ENCODE data around the gene TSC1.

TSC1 gene

GRCh38 chr9:132984202-132985070 lies 40.0 kb upstream of the TSC1 start:
- TF ChIP-seq ATF2 (tag by site-specific recombination; IDR thresholded peaks at IDR 0.05; ENCODE audit: low read depth) (no peak), MZF1 (tag by site-specific recombination; IDR thresholded peaks at IDR 0.05; ENCODE audit: borderline replicate concordance) (no peak), ZNF510 (tag by site-specific recombination; IDR thresholded peaks at IDR 0.05; ENCODE audit: insufficient replicate concordance) (no peak), ZBTB10 (tag by site-specific recombination; IDR thresholded peaks at IDR 0.05) (no peak), SP7 (tag by site-specific recombination; IDR thresholded peaks at IDR 0.05) (no peak)
- POLR2A ChIA-PET, result interaction anchor here (0.7 kb wide), 1 partner anchor 492 kb away, joined by 3 read pairs; no protein-coding TSS in a partner anchor
- Histone ChIP-seq H3K4me3 (ENCODE audit: low read depth, low read length) (no peak overlapping the region), H3K36me3 (ENCODE audit: control insufficient read depth in 2 of 2, insufficient read depth in 1 of 2, low read length in 2 of 2) (no peaks in the 10 kb centered on the region), H3K9me3 (ENCODE audit: control insufficient read depth, insufficient read depth, low read depth, low read length) (no peaks in the 10 kb centered on the region), H3K4me1 (ENCODE audit: control insufficient read depth, insufficient read depth, low read length) (no peaks in the 10 kb centered on the region), H3K27ac (ENCODE audit: extremely low read depth, low read depth, low read length) (no peak overlapping the region)
- CTCF ChIA-PET, result interaction anchor here (1.1 kb wide), 1 partner anchor 9 kb away, joined by 3 read pairs; no protein-coding TSS in a partner anchor

DNA sequence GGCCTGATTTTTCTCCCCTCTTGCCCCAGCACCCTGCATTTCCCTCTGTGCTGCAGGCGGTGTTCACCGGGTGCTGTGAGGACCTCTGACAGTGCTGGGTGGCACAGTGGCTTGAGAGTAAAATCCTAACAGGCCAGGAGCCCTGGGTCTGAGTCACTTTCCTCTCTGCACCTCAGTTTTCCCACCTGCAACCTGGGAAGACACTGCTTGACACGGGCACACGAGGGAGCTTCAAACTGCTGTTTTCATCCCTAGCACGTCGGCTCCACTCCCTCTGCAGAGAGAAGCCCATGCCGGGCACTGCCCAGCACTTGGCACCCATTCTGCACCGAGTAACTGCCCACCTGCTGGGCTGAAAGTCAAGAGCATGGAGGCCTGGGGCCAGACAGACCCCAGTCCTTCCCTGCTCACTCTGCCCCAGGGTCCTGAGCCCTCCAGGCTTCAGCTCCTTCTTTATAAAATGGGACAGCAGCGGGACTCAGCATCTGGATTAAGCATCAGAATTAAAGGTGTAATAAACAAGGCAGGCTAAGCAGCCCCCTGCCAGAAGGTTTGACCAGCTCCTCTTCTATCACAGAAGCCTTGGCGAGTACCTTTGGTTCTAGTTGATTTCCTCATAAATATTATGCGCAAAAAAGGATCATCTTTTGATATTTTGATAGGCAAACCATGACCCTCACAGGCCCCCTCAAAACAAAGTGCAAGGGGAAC lies 39.2 kb upstream of the TSC1 start:
- no peak overlapping the region for H3K4me3 ChIP-seq (ENCODE audit: low read depth, low read length)
- no peaks in the 10 kb centered on the region for H3K9me3 ChIP-seq (ENCODE audit: control insufficient read depth, insufficient read depth, low read depth, low read length)
- ChIA-PET POLR2A (no interaction called here), CTCF (interaction anchor here (0.6 to 1.5 kb wide), 5 partner anchors 9 to 163 kb away, joined by 3 to 5 read pairs (median 3); no protein-coding TSS in a partner anchor)
- H3K4me1 ChIP-seq (ENCODE audit: control insufficient read depth, insufficient read depth, low read length), result no peaks in the 10 kb centered on the region
- H3K36me3 ChIP-seq (ENCODE audit: control insufficient read depth in 2 of 2, insufficient read depth in 1 of 2, low read length in 2 of 2), result no peaks in the 10 kb centered on the region
- H3K27ac ChIP-seq (ENCODE audit: extremely low read depth, low read depth, low read length), result no peak overlapping the region
- TF ChIP-seq GFI1B (tag by site-specific recombination; IDR thresholded peaks at IDR 0.05) (no peak), TCF7L2 (IDR thresholded peaks at IDR 0.05; ENCODE audit: borderline replicate concordance, low read depth, low read length) (no peak), ZNF221 (tag by site-specific recombination; IDR thresholded peaks at IDR 0.05; ENCODE audit: borderline replicate concordance) (no peak), ZNF76 (tag by site-specific recombination; IDR thresholded peaks at IDR 0.05; ENCODE audit: borderline replicate concordance, low read depth) (no peak), ZIC2 (tag by site-specific recombination; IDR thresholded peaks at IDR 0.05) (no peak), ZNF223 (tag by site-specific recombination; IDR thresholded peaks at IDR 0.05) (no peak), RBAK (tag by site-specific recombination; IDR thresholded peaks at IDR 0.05) (no peak), ZNF658 (tag by site-specific recombination; IDR thresholded peaks at IDR 0.05) (no peak), ZNF391 (tag by site-specific recombination; IDR thresholded peaks at IDR 0.05; ENCODE audit: borderline replicate concordance, low read depth) (no peak), ZNF184 (tag by site-specific recombination; IDR thresholded peaks at IDR 0.05) (no peak), SCRT2 (tag by site-specific recombination; IDR thresholded peaks at IDR 0.05) (no peak), HOXD13 (CRISPR knock-in tag; IDR thresholded peaks at IDR 0.05; ENCODE audit: borderline replicate concordance) (no peak)
- TF ChIP-seq, protein P1, sequence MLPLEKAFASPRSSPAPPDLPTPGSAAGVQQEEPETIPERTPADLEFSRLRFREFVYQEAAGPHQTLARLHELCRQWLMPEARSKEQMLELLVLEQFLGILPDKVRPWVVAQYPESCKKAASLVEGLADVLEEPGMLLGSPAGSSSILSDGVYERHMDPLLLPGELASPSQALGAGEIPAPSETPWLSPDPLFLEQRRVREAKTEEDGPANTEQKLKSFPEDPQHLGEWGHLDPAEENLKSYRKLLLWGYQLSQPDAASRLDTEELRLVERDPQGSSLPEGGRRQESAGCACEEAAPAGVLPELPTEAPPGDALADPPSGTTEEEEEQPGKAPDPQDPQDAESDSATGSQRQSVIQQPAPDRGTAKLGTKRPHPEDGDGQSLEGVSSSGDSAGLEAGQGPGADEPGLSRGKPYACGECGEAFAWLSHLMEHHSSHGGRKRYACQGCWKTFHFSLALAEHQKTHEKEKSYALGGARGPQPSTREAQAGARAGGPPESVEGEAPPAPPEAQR (tag by site-specific recombination; IDR thresholded peaks at IDR 0.05), result no peak
- TF ChIP-seq, protein P2, sequence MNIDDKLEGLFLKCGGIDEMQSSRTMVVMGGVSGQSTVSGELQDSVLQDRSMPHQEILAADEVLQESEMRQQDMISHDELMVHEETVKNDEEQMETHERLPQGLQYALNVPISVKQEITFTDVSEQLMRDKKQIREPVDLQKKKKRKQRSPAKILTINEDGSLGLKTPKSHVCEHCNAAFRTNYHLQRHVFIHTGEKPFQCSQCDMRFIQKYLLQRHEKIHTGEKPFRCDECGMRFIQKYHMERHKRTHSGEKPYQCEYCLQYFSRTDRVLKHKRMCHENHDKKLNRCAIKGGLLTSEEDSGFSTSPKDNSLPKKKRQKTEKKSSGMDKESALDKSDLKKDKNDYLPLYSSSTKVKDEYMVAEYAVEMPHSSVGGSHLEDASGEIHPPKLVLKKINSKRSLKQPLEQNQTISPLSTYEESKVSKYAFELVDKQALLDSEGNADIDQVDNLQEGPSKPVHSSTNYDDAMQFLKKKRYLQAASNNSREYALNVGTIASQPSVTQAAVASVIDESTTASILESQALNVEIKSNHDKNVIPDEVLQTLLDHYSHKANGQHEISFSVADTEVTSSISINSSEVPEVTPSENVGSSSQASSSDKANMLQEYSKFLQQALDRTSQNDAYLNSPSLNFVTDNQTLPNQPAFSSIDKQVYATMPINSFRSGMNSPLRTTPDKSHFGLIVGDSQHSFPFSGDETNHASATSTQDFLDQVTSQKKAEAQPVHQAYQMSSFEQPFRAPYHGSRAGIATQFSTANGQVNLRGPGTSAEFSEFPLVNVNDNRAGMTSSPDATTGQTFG (tag by site-specific recombination; IDR thresholded peaks at IDR 0.05; ENCODE audit: borderline replicate concordance), result no peak
- TF ChIP-seq, protein P3, sequence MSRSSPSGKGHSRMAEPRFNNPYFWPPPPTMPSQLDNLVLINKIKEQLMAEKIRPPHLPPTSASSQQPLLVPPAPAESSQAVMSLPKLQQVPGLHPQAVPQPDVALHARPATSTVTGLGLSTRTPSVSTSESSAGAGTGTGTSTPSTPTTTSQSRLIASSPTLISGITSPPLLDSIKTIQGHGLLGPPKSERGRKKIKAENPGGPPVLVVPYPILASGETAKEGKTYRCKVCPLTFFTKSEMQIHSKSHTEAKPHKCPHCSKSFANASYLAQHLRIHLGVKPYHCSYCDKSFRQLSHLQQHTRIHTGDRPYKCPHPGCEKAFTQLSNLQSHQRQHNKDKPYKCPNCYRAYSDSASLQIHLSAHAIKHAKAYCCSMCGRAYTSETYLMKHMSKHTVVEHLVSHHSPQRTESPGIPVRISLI (tag by site-specific recombination; IDR thresholded peaks at IDR 0.05), result no peak
- TF ChIP-seq, protein P4, sequence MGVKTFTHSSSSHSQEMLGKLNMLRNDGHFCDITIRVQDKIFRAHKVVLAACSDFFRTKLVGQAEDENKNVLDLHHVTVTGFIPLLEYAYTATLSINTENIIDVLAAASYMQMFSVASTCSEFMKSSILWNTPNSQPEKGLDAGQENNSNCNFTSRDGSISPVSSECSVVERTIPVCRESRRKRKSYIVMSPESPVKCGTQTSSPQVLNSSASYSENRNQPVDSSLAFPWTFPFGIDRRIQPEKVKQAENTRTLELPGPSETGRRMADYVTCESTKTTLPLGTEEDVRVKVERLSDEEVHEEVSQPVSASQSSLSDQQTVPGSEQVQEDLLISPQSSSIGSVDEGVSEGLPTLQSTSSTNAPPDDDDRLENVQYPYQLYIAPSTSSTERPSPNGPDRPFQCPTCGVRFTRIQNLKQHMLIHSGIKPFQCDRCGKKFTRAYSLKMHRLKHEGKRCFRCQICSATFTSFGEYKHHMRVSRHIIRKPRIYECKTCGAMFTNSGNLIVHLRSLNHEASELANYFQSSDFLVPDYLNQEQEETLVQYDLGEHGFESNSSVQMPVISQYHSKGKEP (tag by site-specific recombination; IDR thresholded peaks at IDR 0.05), result no peak
